GM12874 (cell line): ENCODE measurements around the gene YAP1.

ENCODE experiments used
- CTCF ChIP-seq: IDR thresholded peaks from 2 replicates; pipeline ENCODE4 v1.5.1; 2011; ENCODE audit warnings: low read depth, mild to moderate bottlenecking, control low read depth, low read length, moderate library complexity; ENCODE audit not compliant: insufficient read depth

Gene YAP1

GRCh38 chr11:102238391-102238821 lies 128.2 kb downstream of the YAP1 start:
- no peak for TF ChIP-seq CTCF

- no peak for TF ChIP-seq CTCF
Measured at GRCh38 chr11:102239448-102239847, 129.2 kb downstream of the YAP1 start.

DNA sequence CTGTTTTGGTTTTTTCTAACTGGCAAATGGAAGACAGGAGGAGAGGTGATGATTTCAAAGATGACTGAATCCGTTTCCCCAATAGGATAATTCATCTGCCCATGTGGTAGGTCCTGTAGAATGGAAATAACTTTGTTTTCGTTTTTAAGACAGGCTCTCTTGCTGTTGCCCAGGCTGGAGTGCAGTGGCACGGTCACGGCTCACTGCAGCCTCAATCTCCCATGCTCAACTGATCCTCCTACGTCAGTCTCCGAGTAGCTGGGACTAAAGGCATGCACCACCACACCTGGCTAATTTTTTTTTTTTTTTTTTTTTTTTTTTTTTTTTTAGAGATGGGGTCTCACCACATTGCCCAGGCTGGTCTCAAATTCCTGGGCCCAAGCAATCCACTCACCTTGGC lies 129.7 kb downstream of the YAP1 start:
- TF ChIP-seq CTCF, result no peak

DNA sequence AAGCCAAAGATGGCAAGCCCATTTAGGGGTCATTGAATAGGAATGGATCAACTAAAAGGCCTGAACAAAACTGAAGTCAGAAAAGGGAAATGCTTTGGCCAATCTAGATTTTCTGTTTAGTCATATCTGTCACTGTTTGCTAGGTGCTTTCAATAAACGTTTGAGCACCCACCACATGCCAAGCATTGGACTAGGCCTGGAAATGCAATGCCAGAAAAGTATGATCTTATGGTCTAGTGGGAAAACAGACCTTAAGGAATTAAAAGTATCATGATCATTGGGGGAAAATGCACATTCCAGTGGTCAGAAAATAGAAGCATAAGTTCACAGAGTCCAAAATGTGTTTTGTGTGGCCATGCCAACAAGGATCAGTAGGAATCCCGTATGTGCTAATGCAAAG lies 130.3 kb downstream of the YAP1 start:
- no peak for TF ChIP-seq CTCF

DNA sequence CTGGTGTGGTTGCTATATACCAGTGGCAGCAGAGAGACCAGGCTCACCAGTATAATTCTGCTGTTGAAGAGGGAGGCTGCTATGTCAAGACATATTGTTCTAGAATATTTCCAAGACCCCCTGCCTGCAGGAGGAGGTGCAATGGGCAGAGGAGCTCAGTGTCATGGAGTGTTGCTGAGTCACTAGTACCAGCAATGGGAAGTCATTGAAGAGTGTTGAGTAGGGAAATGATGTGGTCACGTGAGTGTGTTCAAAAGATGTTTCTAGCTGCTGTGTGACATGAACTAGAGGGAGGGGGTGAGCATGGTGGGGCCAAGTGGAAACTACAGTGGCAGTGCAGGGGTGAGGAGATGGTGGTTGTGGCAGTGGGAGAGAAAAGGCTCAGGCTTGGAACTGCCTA lies 130.8 kb downstream of the YAP1 start:
- no peak for TF ChIP-seq CTCF

- no peak for TF ChIP-seq CTCF
Measured at GRCh38 chr11:102243399-102243884, 133.2 kb downstream of the YAP1 start.

DNA sequence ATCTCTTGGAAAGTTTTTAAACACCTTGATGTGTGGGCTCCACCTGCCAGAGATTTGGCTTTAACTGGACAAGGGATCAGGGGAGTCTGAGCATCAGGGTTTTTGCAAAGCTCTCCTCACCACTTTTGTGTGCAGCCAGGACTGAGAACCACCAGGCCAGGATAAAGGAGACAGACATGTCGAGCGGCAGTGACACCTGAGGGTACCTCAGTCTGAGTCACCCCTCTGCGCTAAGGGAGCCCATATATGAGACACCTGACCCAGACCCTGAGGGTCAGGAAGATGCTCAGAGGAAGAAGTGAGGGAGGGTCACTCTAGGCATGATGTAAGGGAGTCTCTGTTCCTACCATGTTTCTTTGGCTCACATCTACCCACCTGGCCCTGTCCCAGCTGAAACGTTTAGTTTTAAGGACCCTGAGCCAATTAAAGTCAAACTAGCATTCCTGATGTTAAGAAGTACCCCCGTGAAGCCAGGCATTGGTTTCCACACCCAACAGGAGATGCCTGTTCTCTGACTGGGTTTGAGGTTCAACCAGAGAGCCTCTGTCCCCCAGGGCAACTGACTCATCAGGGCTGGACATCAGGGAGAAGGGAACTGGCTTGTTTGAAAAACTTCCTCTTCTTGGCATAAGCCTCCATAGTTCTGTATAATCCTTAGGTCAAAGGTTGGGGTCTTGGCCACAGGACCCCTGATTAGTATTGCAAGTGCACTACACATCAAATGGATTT lies 134.6 kb downstream of the YAP1 start:
- no peak for TF ChIP-seq CTCF
